PC-3 (cell line): ENCODE measurements around the gene KRT6C. TPM values are rescaled to one million over a fixed set of nuclear protein-coding genes. Genes with fewer than 3 reads are reported as not detected.

Source experiments
- ATAC-seq: fragments of 200-7000 bp; cut with Tn5 transposase; 2 replicates; pipeline ENCODE4 v1.9.1; 2020; ENCODE audit warnings: mild to moderate bottlenecking, moderate library complexity
- BruUV-seq: library from RNA; stranded (reverse); fragments of 400-500 nt; replicated peaks from 2 replicates; lab custom pipeline; 2021; lab: Mats Ljungman, UMichigan
- CTCF ChIA-PET: fragments of 300-600 bp; sonication (Branson Sonifier 250); formaldehyde crosslinking; loops from one replicate; lab custom pipeline; 2022; ENCODE audit warnings: antibody characterized with exemption; lab: Charles Lee
- POLR2A ChIA-PET: fragments of 300-600 bp; sonication (Branson Sonifier 250); formaldehyde crosslinking; loops from one replicate; lab custom pipeline; 2022; ENCODE audit warnings: antibody characterized with exemption; ENCODE audit not compliant: unreplicated experiment; lab: Charles Lee
- DNase-seq: peaks from one replicate; pipeline ENCODE4 v3.0.0-alpha.2; 2015
- H2AFZ ChIP-seq: fragments of 300-600 bp; sonication (generic); 2 replicates; pipeline ENCODE4 v1.6.0; 2016; ENCODE audit warnings: antibody characterized with exemption, low read length
- H3F3A ChIP-seq: fragments of 300-600 bp; sonication (generic); one replicate; pipeline ENCODE4 v1.6.0; 2017; ENCODE audit warnings: antibody characterized with exemption, low read length, control low read depth, mild to moderate bottlenecking; ENCODE audit not compliant: unreplicated experiment
- H3K27ac ChIP-seq: fragments of 300-600 bp; sonication (generic); 2 replicates; pipeline ENCODE4 v1.5.1; 2016; ENCODE audit warnings: mild to moderate bottlenecking, low read length
- H3K27me3 ChIP-seq: fragments of 300-600 bp; sonication (generic); 2 replicates; pipeline ENCODE4 v1.6.1; 2016; ENCODE audit warnings: low read length, mixed read lengths
- H3K36me3 ChIP-seq: fragments of 300-600 bp; sonication (generic); 2 replicates; pipeline ENCODE4 v1.6.1; 2016; ENCODE audit warnings: low read depth, mixed run types, low read length, mixed read lengths
- H3K4me1 ChIP-seq: fragments of 300-600 bp; sonication (generic); 2 replicates; pipeline ENCODE4 v1.5.1; 2016; ENCODE audit warnings: low read length; ENCODE audit not compliant: insufficient read depth
- H3K4me2 ChIP-seq: fragments of 300-600 bp; sonication (generic); 2 replicates; pipeline ENCODE4 v1.6.0; 2016; ENCODE audit warnings: low read length
- H3K4me3 ChIP-seq: fragments of 300-600 bp; sonication (generic); 2 replicates; pipeline ENCODE4 v1.5.1; 2016; ENCODE audit warnings: mild to moderate bottlenecking, low read length, mixed read lengths
- H3K79me2 ChIP-seq: fragments of 300-600 bp; sonication (generic); 2 replicates; pipeline ENCODE4 v1.6.1; 2017; ENCODE audit warnings: low read length, mixed read lengths
- H3K9ac ChIP-seq: fragments of 300-600 bp; sonication (generic); 2 replicates; pipeline ENCODE4 v1.6.0; 2016; ENCODE audit warnings: mild to moderate bottlenecking, low read length
- H3K9me2 ChIP-seq: fragments of 300-600 bp; sonication (generic); replicated peaks from 2 replicates; pipeline ENCODE4 v1.6.1; 2016; ENCODE audit warnings: mixed run types, low read length, mixed read lengths
- H3K9me3 ChIP-seq: fragments of 300-600 bp; sonication (generic); 2 replicates; pipeline ENCODE4 v1.6.1; 2016; ENCODE audit warnings: low read length, mixed read lengths
- H4K20me1 ChIP-seq: fragments of 300-600 bp; sonication (generic); 2 replicates; pipeline ENCODE4 v1.6.1; 2016; ENCODE audit warnings: low read length, mixed read lengths
- EZH2 ChIP-seq: fragments of 300-600 bp; sonication (generic); IDR thresholded peaks from one replicate; pipeline ENCODE4 v1.6.1; 2017; ENCODE audit warnings: antibody characterized with exemption, mild to moderate bottlenecking, low read length; ENCODE audit not compliant: unreplicated experiment
- EZH2phosphoT487 ChIP-seq: fragments of 300-600 bp; sonication (generic); IDR thresholded peaks from 2 replicates; pipeline ENCODE4 v1.6.1; 2018; ENCODE audit warnings: mild to moderate bottlenecking, antibody characterized with exemption, low read length, borderline replicate concordance
- intact Hi-C: fragments of 100-400 bp; cut with micrococcal nuclease; formaldehyde crosslinking; loops from 2 replicates; pipeline ENCODE4 v1.9.0; 2023
- total RNA-seq: library from RNA; depleted of rRNA; stranded (reverse); fragments of >200 nt; gene quantifications from 2 replicates; pipeline ENCODE4 v1.2.3, GENCODE V29; 2014
- TF ChIP-seq, protein P1 (sequence below): fragments of 300-600 bp; sonication (generic); conservative IDR thresholded peaks from 2 replicates; pipeline ENCODE4 v1.5.1; 2017; ENCODE audit warnings: antibody characterized with exemption, low read depth, mild to moderate bottlenecking, low read length

The KRT6C gene
- total RNA-seq, 1 experiment from 2014 or later = not detected

GRCh38 chr12:52445876-52446275 lies 27.7 kb downstream of the KRT6C start:
- H3F3A ChIP-seq = peaks cover 16% of the 10 kb centered on the region
- TF ChIP-seq EZH2phosphoT487 (no peak), EZH2 (no peak)
- TF ChIP-seq, protein P1, sequence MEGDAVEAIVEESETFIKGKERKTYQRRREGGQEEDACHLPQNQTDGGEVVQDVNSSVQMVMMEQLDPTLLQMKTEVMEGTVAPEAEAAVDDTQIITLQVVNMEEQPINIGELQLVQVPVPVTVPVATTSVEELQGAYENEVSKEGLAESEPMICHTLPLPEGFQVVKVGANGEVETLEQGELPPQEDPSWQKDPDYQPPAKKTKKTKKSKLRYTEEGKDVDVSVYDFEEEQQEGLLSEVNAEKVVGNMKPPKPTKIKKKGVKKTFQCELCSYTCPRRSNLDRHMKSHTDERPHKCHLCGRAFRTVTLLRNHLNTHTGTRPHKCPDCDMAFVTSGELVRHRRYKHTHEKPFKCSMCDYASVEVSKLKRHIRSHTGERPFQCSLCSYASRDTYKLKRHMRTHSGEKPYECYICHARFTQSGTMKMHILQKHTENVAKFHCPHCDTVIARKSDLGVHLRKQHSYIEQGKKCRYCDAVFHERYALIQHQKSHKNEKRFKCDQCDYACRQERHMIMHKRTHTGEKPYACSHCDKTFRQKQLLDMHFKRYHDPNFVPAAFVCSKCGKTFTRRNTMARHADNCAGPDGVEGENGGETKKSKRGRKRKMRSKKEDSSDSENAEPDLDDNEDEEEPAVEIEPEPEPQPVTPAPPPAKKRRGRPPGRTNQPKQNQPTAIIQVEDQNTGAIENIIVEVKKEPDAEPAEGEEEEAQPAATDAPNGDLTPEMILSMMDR = no peak
- no peak overlapping the region for H2AFZ ChIP-seq
- BruUV-seq = no TSS peak
- no peak overlapping the region for H3K9ac ChIP-seq
- H3K27ac ChIP-seq = no peak overlapping the region
- H3K4me3 ChIP-seq = no peak overlapping the region
- intact Hi-C loops = loop anchor here (10.0 kb wide), 1 partner anchor 59 kb away; no protein-coding TSS in a partner anchor
- H3K9me3 ChIP-seq = no peaks in the 10 kb centered on the region
- H3K9me2 ChIP-seq = no peaks in the 10 kb centered on the region
- DNase-seq (no peak), ATAC-seq (no peak)
- no peaks in the 10 kb centered on the region for H3K27me3 ChIP-seq
- H3K4me1 ChIP-seq = peaks cover 42% of the 10 kb centered on the region
- CTCF ChIA-PET = no interaction called here
- no peaks in the 10 kb centered on the region for H4K20me1 ChIP-seq
- H3K36me3 ChIP-seq = no peaks in the 10 kb centered on the region
- no peak overlapping the region for H3K4me2 ChIP-seq
- POLR2A ChIA-PET = no interaction called here
- no peaks in the 10 kb centered on the region for H3K79me2 ChIP-seq

GRCh38 chr12:52444647-52445595 lies 28.7 kb downstream of the KRT6C start:
- Histone ChIP-seq H3K4me1 (peaks cover 51% of the 10 kb centered on the region), H3K9me2 (no peaks in the 10 kb centered on the region), H3K9me3 (no peaks in the 10 kb centered on the region), H2AFZ (no peak overlapping the region), H3K27me3 (no peaks in the 10 kb centered on the region), H4K20me1 (no peaks in the 10 kb centered on the region), H3K4me3 (no peak overlapping the region), H3K27ac (peak overlapping the region; percentile 95), H3K9ac (peak overlapping the region; percentile 57; the same call in 1 of the 2 replicates), H3K79me2 (no peaks in the 10 kb centered on the region), H3K4me2 (peak overlapping the region; percentile 32; the same call in 1 of the 2 replicates), H3F3A (peaks cover 24% of the 10 kb centered on the region), H3K36me3 (no peaks in the 10 kb centered on the region)
- TF ChIP-seq, protein P1 = no peak
- no peak for TF ChIP-seq EZH2phosphoT487
- no peak for TF ChIP-seq EZH2
- intact Hi-C loops = loop anchor here (5.0 to 10.0 kb wide), 3 partner anchors 60 to 427 kb away; no protein-coding TSS in a partner anchor
- no TSS peak for BruUV-seq
- peak; percentile 78 for DNase-seq
- POLR2A ChIA-PET = no interaction called here
- no peak for ATAC-seq
- CTCF ChIA-PET = no interaction called here
